LHCN-M2 (cell line): ENCODE measurements around the gene ACSS3. TPM values are rescaled to one million over a fixed set of nuclear protein-coding genes. Genes with fewer than 3 reads are reported as not detected.

Experiments
- DNase-seq: peaks from one replicate; pipeline ENCODE4 v3.0.0-alpha.2; 2012; ENCODE audit warnings: low read depth
- total RNA-seq: library from RNA; depleted of rRNA; stranded (reverse); fragments of >200 nt; gene quantifications from 2 replicates; pipeline ENCODE4 v1.2.3, GENCODE V29; 2014

The ACSS3 gene
- total RNA-seq, 1 experiment from 2014 or later: 6.8 TPM

GRCh38 chr12:81222846-81223592 is 145.1 kb downstream of the ACSS3 start:
- DNase-seq: no peak

DNA sequence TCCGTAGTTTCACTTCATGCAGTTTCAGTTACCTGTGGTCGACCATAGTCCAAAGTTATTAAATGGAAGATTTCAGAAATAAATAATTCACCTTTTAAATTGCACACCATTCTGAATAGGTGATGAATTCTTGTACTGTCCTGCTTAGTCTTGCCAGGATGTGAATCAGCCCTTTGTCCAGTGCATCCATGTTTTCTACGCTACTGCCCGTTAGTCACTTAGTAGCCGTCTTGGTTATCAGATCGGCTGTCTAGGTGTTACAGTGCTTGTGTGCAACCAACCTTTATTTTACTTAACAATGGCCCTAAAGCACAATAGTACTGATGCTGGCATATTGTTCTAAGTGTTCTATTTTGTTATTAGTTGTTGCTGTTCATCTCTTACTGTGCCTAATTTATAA is 146.7 kb downstream of the ACSS3 start:
- no peak for DNase-seq

DNA sequence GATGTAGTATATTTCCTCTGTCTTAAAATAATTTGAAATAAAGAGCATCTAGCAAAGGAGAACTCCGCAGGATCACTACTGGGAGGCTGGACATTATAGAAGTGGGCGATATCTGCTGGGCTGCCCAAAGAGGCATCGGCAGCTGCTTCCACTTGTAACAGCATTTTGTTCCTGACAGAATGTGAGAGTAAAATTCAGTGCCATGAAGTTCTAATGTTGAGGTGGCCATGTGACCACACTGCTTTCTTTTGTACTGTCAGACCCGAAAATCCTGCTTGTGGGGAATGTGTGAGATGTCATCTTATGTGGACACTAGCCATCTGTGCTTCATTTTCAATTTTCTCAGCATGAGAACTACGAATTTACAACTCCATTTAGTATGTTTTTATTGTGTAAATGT is 151.9 kb downstream of the ACSS3 start:
- no peak for DNase-seq

GRCh38 chr12:81231574-81232368 is 153.9 kb downstream of the ACSS3 start:
- DNase-seq: no peak

- no peak for DNase-seq
These were observed 167.6 kb downstream of the ACSS3 start for GRCh38 chr12:81245458-81245857.

- DNase-seq: no peak
These were observed 168.2 kb downstream of the ACSS3 start for GRCh38 chr12:81245907-81246570.

- no peak for DNase-seq
These were observed 172.1 kb downstream of the ACSS3 start for GRCh38 chr12:81249976-81250375.

GRCh38 chr12:81252228-81252627 is 174.3 kb downstream of the ACSS3 start:
- no peak for DNase-seq

DNA sequence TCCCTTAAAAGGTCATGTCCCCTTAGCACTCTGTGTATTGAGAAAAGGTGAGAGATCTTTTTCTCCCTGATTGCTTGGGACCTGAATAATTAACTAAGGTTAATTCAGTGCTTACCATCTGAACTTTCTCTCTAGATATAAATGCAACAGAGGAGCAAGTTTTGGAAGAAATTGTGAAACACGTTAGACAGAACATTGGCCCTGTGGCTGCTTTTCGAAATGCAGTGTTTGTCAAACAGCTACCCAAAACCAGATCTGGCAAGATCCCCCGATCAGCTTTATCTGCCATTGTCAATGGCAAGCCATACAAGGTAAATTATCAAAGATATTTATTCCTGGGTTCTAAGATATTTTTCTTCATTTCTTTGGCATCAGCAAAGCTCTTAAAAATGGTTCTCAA is 175.5 kb downstream of the ACSS3 start:
- no peak for DNase-seq

DNA sequence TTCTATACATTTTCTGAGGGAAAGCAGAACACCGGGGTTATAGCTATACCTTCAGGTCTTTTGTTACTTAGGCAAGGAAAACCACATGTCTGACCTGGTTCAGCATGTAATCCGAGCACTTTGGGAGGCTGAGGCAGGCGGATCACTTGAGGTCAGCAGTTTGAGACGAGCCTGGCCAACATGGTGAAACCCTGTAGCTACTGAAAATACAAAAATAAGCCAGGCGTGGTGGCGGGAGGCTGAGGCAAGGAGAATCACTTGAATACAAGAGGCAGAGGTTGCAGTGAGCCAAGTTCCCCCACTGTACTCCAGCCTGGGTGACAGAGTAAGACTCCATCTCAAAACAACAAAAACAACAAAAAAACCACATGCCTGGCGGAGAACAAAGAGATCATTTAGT is 177.6 kb downstream of the ACSS3 start:
- DNase-seq: no peak

DNA sequence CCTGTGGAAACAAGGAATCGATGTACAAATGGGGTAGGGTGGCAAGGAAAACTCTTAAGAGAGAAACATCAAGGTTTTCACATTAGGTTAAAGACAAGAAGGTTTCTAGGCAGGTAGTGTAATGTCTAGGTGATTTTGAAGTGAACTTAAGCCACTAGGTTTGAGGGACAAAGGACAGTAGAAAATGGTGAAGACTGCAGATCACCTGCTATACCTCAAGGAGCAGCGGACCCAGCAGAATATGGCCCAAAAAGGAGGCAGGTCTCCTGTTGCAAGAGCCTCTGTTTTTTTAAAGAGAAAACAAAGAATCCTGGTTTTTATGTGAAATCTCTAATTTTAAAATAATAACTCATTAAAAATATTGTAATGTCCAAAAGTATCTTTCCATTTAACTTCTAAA is 178.1 kb downstream of the ACSS3 start:
- no peak for DNase-seq

DNA sequence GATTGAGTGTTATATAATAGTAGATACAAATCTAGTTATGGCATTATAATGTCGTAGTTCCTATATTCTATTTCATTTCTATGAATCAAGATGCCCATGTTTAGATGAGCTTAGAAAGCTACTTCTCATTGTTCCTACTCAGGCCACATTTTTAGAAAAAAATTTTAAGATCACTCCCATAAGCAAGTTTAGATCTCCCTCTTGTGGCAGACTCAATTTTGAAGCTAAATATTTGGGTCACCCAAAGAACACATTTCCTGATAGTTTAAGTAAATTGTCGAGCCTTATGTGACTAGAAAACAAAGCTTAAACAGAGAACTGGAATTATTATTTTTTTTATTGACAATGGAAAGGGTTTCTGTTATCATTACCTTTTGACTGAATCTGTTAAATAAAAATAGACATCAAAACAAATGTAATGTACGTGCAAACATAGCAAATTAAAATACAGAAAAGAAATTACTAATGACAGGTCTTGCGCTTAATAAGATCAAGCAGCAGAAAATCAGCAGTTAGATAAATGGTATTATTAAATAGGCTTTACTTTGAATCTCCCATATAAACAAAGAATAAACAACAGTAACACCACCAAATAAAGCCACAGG is 180.2 kb downstream of the ACSS3 start:
- DNase-seq: peak; percentile 56

GRCh38 chr12:81259360-81259759 is 181.5 kb downstream of the ACSS3 start:
- no peak for DNase-seq

DNA sequence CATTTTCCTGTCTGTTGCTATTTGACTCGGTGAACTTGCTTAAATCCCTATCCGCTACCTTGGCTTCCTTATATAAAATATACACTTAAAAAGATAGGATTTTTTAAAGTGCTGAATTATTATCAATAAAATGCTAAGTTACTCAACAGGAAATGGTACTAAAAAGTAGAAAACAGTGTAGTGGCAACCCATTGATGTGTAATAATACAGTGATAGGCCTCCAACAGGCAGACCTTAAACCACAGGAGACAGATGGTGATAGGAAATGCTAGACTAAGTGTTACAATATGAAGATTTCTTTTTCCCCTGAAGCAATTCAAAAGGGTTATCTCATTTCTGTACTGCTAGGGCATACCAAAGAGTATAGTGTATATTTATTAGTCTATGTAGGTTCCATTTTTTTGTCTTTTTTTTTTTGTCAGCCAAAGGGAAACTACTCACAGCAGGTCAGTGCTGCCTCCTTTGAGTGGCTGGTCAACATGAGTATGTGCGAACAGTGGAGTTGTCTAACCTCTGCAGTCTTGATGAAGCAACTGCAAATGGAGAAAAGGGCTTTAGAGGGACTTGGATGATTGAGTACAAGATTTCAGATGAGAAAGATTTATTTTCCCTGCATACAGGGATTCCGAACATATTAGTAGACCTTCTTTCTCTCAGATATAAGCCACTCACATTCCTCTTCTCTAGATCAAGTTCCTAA is 183.8 kb downstream of the ACSS3 start:
- DNase-seq: peak; percentile 14

GRCh38 chr12:81263072-81263471 is 185.2 kb downstream of the ACSS3 start:
- peak; percentile 32 for DNase-seq

DNA sequence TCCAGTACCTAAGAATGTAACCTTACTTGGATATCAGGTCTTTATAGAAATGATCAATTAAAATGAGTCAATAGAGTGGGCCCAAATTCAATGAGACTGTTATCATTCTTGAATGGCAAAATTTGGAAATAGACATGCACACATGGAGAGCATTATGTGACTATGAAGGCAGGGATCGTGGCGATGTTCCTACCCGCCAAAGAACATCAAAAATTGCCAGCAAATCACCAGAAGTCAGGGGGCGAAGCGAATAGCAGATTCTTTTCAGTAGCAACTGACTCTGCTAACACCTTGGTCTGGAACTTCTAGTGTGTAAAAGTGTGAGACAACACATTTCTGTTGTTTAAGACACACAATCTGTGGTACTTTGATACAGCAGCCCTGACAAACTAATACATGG is 192.5 kb downstream of the ACSS3 start:
- DNase-seq: no peak

- DNase-seq: no peak
These were observed 197.0 kb downstream of the ACSS3 start for GRCh38 chr12:81274637-81275529.

- DNase-seq: no peak
These were observed 206.3 kb downstream of the ACSS3 start for GRCh38 chr12:81284137-81284536.

DNA sequence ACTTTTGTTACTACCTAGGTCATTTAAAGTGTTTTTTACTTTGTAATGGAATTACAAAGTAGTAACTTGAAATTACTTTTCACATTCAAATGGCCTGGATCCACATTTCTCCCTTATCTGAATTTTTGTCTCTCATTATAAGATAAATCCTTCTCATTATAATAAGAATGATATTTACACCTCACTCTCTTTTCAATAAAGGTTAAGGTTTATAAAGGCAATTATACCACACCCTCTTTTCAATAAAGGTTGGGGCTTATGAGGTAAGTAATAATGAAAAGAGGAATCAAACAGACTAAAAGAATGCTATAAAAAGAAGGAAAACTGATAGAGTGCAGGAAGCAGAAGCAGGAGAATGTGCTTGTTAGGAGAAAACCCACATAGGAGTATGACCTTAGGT is 210.8 kb downstream of the ACSS3 start:
- no peak for DNase-seq
